IMR-90 (cell line): ENCODE results near the gene ADRA1B. TPM values are rescaled to one million over a fixed set of nuclear protein-coding genes. Genes with fewer than 3 reads are reported as not detected.
A peak's percentile ranks its signal among the peaks of the same experiment; 100 is the strongest.

ENCODE experiments used
- ATAC-seq: fragments of 200-7000 bp; cut with Tn5 transposase; 2 replicates; pipeline ENCODE4 v1.9.1; 2020; ENCODE audit warnings: low read depth, mild to moderate bottlenecking, moderate library complexity
- BruUV-seq: library from RNA; stranded (reverse); fragments of 400-500 nt; replicated peaks from 2 replicates; lab custom pipeline; 2021; lab: Mats Ljungman, UMichigan
- CTCF ChIA-PET: fragments of 300-600 bp; formaldehyde crosslinking; extraction: SDS; loops from one replicate; lab custom pipeline; 2021; ENCODE audit warnings: antibody characterized with exemption; lab: Yijun Ruan, JAX
- POLR2A ChIA-PET: fragments of 300-600 bp; sonication (Branson Sonifier 250); formaldehyde crosslinking; loops from one replicate; lab custom pipeline; 2022; ENCODE audit warnings: antibody characterized with exemption; ENCODE audit not compliant: unreplicated experiment; lab: Charles Lee
- DNase-seq: peaks from one replicate; pipeline ENCODE4 v3.0.0; 2013
- H2AFZ ChIP-seq: replicated peaks from 2 replicates; pipeline ENCODE3; 2013; ENCODE audit warnings: low read length, mild to moderate bottlenecking; ENCODE audit not compliant: poor library complexity
- H2AK5ac ChIP-seq: 2 replicates; pipeline ENCODE4 v1.6.1; 2013; ENCODE audit warnings: low read depth, low read length, inconsistent platforms
- H2AK9ac ChIP-seq: replicated peaks from 2 replicates; pipeline ENCODE3; 2013; ENCODE audit warnings: mild to moderate bottlenecking, low read depth, low read length, moderate library complexity; ENCODE audit not compliant: poor library complexity
- H2BK120ac ChIP-seq: 2 replicates; pipeline ENCODE4 v1.6.1; 2013; ENCODE audit warnings: low read depth, low read length, inconsistent platforms
- H2BK15ac ChIP-seq: 3 replicates; pipeline ENCODE4 v1.6.1; 2013; ENCODE audit warnings: low read depth, low read length, inconsistent platforms
- H2BK20ac ChIP-seq: 2 replicates; pipeline ENCODE4 v1.6.1; 2013; ENCODE audit warnings: low read depth, mild to moderate bottlenecking, inconsistent platforms, low read length, moderate library complexity
- H2BK5ac ChIP-seq: 2 replicates; pipeline ENCODE4 v1.6.1; 2013; ENCODE audit warnings: mild to moderate bottlenecking, low read depth, low read length, inconsistent platforms; ENCODE audit not compliant: poor library complexity, severe bottlenecking
- H3K14ac ChIP-seq: replicated peaks from 2 replicates; pipeline ENCODE4 v1.6.1; 2013; ENCODE audit warnings: low read depth, low read length, inconsistent platforms
- H3K18ac ChIP-seq: 2 replicates; pipeline ENCODE4 v1.6.1; 2013; ENCODE audit warnings: low read depth, low read length, control low read depth
- H3K23ac ChIP-seq: 2 replicates; pipeline ENCODE4 v1.6.1; 2013; ENCODE audit warnings: low read depth, low read length, inconsistent platforms
- H3K27ac ChIP-seq: 2 replicates; pipeline ENCODE4 v1.5.1; 2013; ENCODE audit warnings: mild to moderate bottlenecking, control low read depth, low read length; ENCODE audit not compliant: insufficient read depth
- H3K27me3 ChIP-seq: 2 replicates; pipeline ENCODE4 v1.6.1; 2013; ENCODE audit warnings: low read length; ENCODE audit not compliant: control insufficient read depth, insufficient read depth
- H3K36me3 ChIP-seq: 2 replicates; pipeline ENCODE4 v1.6.1; 2013; ENCODE audit warnings: low read length, mixed read lengths; ENCODE audit not compliant: control insufficient read depth, insufficient read depth
- H3K4ac ChIP-seq: 2 replicates; pipeline ENCODE4 v1.6.1; 2013; ENCODE audit warnings: low read depth, low read length, inconsistent platforms
- H3K4me1 ChIP-seq: 2 replicates; pipeline ENCODE4 v1.6.1; 2013; ENCODE audit warnings: low read length, mixed read lengths; ENCODE audit not compliant: control insufficient read depth, insufficient read depth
- H3K4me2 ChIP-seq: 2 replicates; pipeline ENCODE4 v1.6.1; 2013; ENCODE audit warnings: low read depth, mild to moderate bottlenecking, control low read depth, low read length, moderate library complexity
- H3K4me3 ChIP-seq: 2 replicates; pipeline ENCODE4 v1.5.1; 2013; ENCODE audit warnings: low read depth, mild to moderate bottlenecking, control low read depth, low read length, moderate library complexity; ENCODE audit not compliant: insufficient read depth
- H3K56ac ChIP-seq: 2 replicates; pipeline ENCODE4 v1.6.1; 2013; ENCODE audit warnings: low read length, inconsistent platforms; ENCODE audit not compliant: insufficient read depth; ENCODE audit errors: extremely low read depth
- H3K79me1 ChIP-seq, 2 experiments: 2 replicates each; pipeline ENCODE4 v1.6.1; 2013; ENCODE audit warnings: low read length in 2 of 2, inconsistent platforms in 1 of 2, low read depth in 1 of 2
- H3K9ac ChIP-seq: 2 replicates; pipeline ENCODE4 v1.6.1; 2013; ENCODE audit warnings: low read depth, low read length, control low read depth
- H3K9me1 ChIP-seq: 2 replicates; pipeline ENCODE4 v1.6.1; 2013; ENCODE audit warnings: low read length, inconsistent platforms; ENCODE audit not compliant: insufficient read depth
- H3K9me3 ChIP-seq: 2 replicates; pipeline ENCODE4 v1.6.1; 2013; ENCODE audit warnings: low read length; ENCODE audit not compliant: control insufficient read depth, insufficient read depth
- H4K20me1 ChIP-seq: 2 replicates; pipeline ENCODE4 v1.6.1; 2013; ENCODE audit warnings: low read length, inconsistent platforms; ENCODE audit not compliant: insufficient read depth
- H4K5ac ChIP-seq: 2 replicates; pipeline ENCODE4 v1.6.1; 2013; ENCODE audit warnings: mild to moderate bottlenecking, low read depth, low read length, control low read depth
- H4K8ac ChIP-seq, 2 experiments: 2 replicates each; pipeline ENCODE4 v1.6.1; 2013; ENCODE audit warnings: low read depth in 2 of 2, low read length in 2 of 2, control low read depth in 1 of 2, inconsistent platforms in 1 of 2
- H4K91ac ChIP-seq: 2 replicates; pipeline ENCODE4 v1.6.1; 2013; ENCODE audit warnings: low read depth, low read length, inconsistent platforms; ENCODE audit not compliant: insufficient read depth
- CHD1 ChIP-seq: IDR thresholded peaks from 2 replicates; pipeline ENCODE4 v1.6.1; 2012; ENCODE audit warnings: low read depth, low read length, improper control_type of control experiment
- FOS ChIP-seq: fragments of 150-350 bp; IDR thresholded peaks from 2 replicates; pipeline ENCODE4 v1.6.1; 2016; ENCODE audit warnings: low read depth, low read length
- MXI1 ChIP-seq: IDR thresholded peaks from 2 replicates; pipeline ENCODE4 v1.6.1; 2012; ENCODE audit warnings: low read depth, mild to moderate bottlenecking, low read length, moderate library complexity, borderline replicate concordance
- RFX5 ChIP-seq: IDR thresholded peaks from 2 replicates; pipeline ENCODE4 v1.8.0; 2012; ENCODE audit warnings: low read depth, mild to moderate bottlenecking, low read length, moderate library complexity
- SMC3 ChIP-seq: fragments of 150-350 bp; IDR thresholded peaks from 2 replicates; pipeline ENCODE4 v1.6.1; 2016; ENCODE audit warnings: low read depth, mild to moderate bottlenecking, antibody characterized with exemption, low read length, moderate library complexity
- USF2 ChIP-seq: fragments of 150-350 bp; IDR thresholded peaks from 2 replicates; pipeline ENCODE4 v1.6.1; 2017; ENCODE audit warnings: mild to moderate bottlenecking, antibody characterized with exemption, low read length, low read depth
- WGBS, 2 experiments: methylation state at CpG; one replicate each; pipeline versions ENCODE4 v1.1.5 to v1.1.7; 2013; ENCODE audit warnings: missing lambda C conversion rate in 2 of 2; ENCODE audit not compliant: insufficient read length in 1 of 2; ENCODE audit errors: extremely low coverage in 2 of 2; 5-methylcytosine and 5-hydroxymethylcytosine counted together
- dilution Hi-C: fragments of 300-500 bp; cut with HindIII; formaldehyde crosslinking; loops from one replicate; pipeline ENCODE4 v1.14.3; 2018; ENCODE audit warnings: low sequenced_read_pairs; ENCODE audit not compliant: unreplicated experiment
- in situ Hi-C: fragments of 300-500 bp; cut with MboI; formaldehyde crosslinking; loops from 3 replicates; pipeline ENCODE4 v1.14.3; 2019; ENCODE audit warnings: low sequenced_read_pairs, inconsistent platforms, mixed read lengths
- intact Hi-C: fragments of 100-400 bp; cut with micrococcal nuclease; formaldehyde crosslinking; loops from 2 replicates; pipeline ENCODE4 v1.10.0; 2022
- polyA plus RNA-seq, 3 experiments: library from polyadenylated mRNA; depleted of rRNA; stranded (reverse); fragments of >200 nt; gene quantifications; 2 replicates each; pipeline ENCODE4 v1.2.3, GENCODE V29; 2012; ENCODE audit warnings: low replicate concordance in 1 of 3
- total RNA-seq: library from RNA; depleted of rRNA; stranded (reverse); fragments of >200 nt; gene quantifications from 2 replicates; pipeline ENCODE4 v1.2.3, GENCODE V29; 2012

ADRA1B gene
- total and polyA plus RNA-seq, 2 of the 4 experiments (the other 2 are of a cell fraction) = 0.18 to 1.5 TPM

DNA sequence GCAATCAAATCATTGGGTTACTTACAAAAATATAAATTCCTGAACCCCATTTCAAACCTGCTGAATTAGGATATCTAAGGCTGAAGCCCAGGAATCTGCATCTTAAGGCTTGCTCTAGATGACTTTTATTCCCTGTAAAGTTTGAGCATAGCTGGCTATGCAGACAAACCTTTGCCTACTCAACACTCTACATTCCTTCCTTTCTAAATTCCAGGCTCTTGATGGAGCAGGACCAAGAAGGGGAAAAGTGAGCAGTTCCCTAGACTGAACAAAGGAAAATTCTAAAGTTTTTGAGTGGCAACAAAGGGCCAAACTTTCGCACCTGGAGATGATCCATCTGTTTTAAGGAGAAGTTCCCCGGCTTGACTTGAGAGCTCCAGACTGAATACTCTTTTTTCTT lies 9.8 kb upstream of the ADRA1B start:
- Histone ChIP-seq H3K4me2 (no peak overlapping the region), H3K23ac (no peak overlapping the region), H2BK15ac (no peak overlapping the region; the same call in 2 of the 3 replicates), H3K9ac (no peak overlapping the region), H3K27ac (no peak overlapping the region), H3K27me3 (no peaks in the 10 kb centered on the region), H2AK5ac (no peak overlapping the region), H2AFZ (no peak overlapping the region), H3K14ac (no peak overlapping the region), H3K79me1 (no peaks in the 10 kb centered on the region), H3K56ac (no peak overlapping the region), H2AK9ac (no peak overlapping the region), H4K5ac (no peak overlapping the region), H3K9me3 (no peaks in the 10 kb centered on the region), H3K18ac (no peak overlapping the region), H2BK5ac (no peak overlapping the region), H3K4ac (no peak overlapping the region), H2BK20ac (0 out of 2 replicates have a peak overlapping the region, but pooled peaks have one; percentile 27), H3K36me3 (no peaks in the 10 kb centered on the region), H4K91ac (no peak overlapping the region), H3K4me1 (peaks cover 4% of the 10 kb centered on the region), H3K4me3 (no peak overlapping the region), H3K9me1 (no peaks in the 10 kb centered on the region), H4K20me1 (no peaks in the 10 kb centered on the region), H4K8ac (no peak overlapping the region), H2BK120ac (no peak overlapping the region)
- DNase-seq = no peak
- 100% methylated on average over 1 of the region's 2 CpGs; no CpG with 5 or more reads in 1 of the 2 experiments for WGBS, 2 experiments
- intact Hi-C loops (no loop called here), in situ Hi-C loops (no loop called here), dilution Hi-C loops (no loop called here)
- ATAC-seq = no peak
- TF ChIP-seq RFX5 = no peak
- no peak for TF ChIP-seq MXI1
- TF ChIP-seq FOS = no peak
- no peak for TF ChIP-seq USF2
- no peak for TF ChIP-seq SMC3
- no peak for TF ChIP-seq CHD1
- CTCF ChIA-PET = no interaction called here
- no TSS peak for BruUV-seq
- POLR2A ChIA-PET = no interaction called here
